Mesodermal cell (in vitro differentiated cells): ENCODE measurements around the gene FAM118A.
"Not testable (repeated sequence)": the region's sequence is repeated elsewhere in the genome, so short reads cannot be mapped to it uniquely, and the experiment has no call there.

Experiments
- H3K27ac ChIP-seq: 2 replicates; pipeline ENCODE4 v1.7.0; 2013; ENCODE audit warnings: mild to moderate bottlenecking, low read depth, low read length, moderate library complexity; ENCODE audit not compliant: severe bottlenecking
- H3K36me3 ChIP-seq: 2 replicates; pipeline ENCODE4 v1.7.1; 2013; ENCODE audit warnings: mild to moderate bottlenecking, low read length, moderate library complexity; ENCODE audit not compliant: control insufficient read depth, insufficient read depth
- H3K4me1 ChIP-seq: one replicate; pipeline ENCODE4 v1.7.1; 2013; ENCODE audit warnings: mild to moderate bottlenecking, low read length; ENCODE audit not compliant: insufficient read depth, control insufficient read depth, poor library complexity, severe bottlenecking
- H3K4me3 ChIP-seq: 2 replicates; pipeline ENCODE4 v1.7.0; 2013; ENCODE audit warnings: low read length, control low read depth, mild to moderate bottlenecking; ENCODE audit not compliant: insufficient read depth, poor library complexity, severe bottlenecking; ENCODE audit errors: extremely low read depth
- H3K9me3 ChIP-seq: 2 replicates; pipeline ENCODE4 v1.7.1; 2013; ENCODE audit warnings: mild to moderate bottlenecking, low read length, moderate library complexity; ENCODE audit not compliant: control insufficient read depth
- WGBS, 2 experiments: methylation state at CpG; one replicate each; pipeline ENCODE4 v1.1.5; 2013; ENCODE audit warnings: missing lambda C conversion rate in 2 of 2; ENCODE audit not compliant: insufficient coverage in 2 of 2; 5-methylcytosine and 5-hydroxymethylcytosine counted together

The FAM118A gene

GRCh38 chr22:45285263-45286058 is 24.3 kb upstream of the FAM118A start:
- Histone ChIP-seq H3K9me3 (no peaks in the 10 kb centered on the region), H3K36me3 (no peaks in the 10 kb centered on the region), H3K4me1 (peaks cover 9% of the 10 kb centered on the region), H3K27ac (no peak overlapping the region), H3K4me3 (peak overlapping the region; percentile 16)
- WGBS, 2 experiments = 33 to 41% methylated on average over 11 to 14 of the region's 16 CpGs

- H3K4me1 ChIP-seq = peaks cover 9% of the 10 kb centered on the region
- WGBS, 2 experiments = 84 to 86% methylated on average over 11 to 12 of the region's 12 CpGs
Observed at GRCh38 chr22:45286854-45287551, 22.7 kb upstream of the FAM118A start.

GRCh38 chr22:45290410-45290936 is 19.3 kb upstream of the FAM118A start:
- H3K4me3 ChIP-seq = no peak overlapping the region
- no peaks in the 10 kb centered on the region for H3K9me3 ChIP-seq
- peaks cover under 1% of the 10 kb centered on the region for H3K4me1 ChIP-seq
- no peak overlapping the region for H3K27ac ChIP-seq
- WGBS, 2 experiments = 35 to 43% methylated on average over 18 of the region's 18 CpGs
- no peaks in the 10 kb centered on the region for H3K36me3 ChIP-seq

More at GRCh38 chr22:45286854-45287551, 22.7 kb upstream of the FAM118A start:
- Histone ChIP-seq H3K36me3 (no peaks in the 10 kb centered on the region), H3K27ac (no peak overlapping the region), H3K4me3 (no peak overlapping the region), H3K9me3 (no peaks in the 10 kb centered on the region)

GRCh38 chr22:45291061-45291930 is 18.4 kb upstream of the FAM118A start:
- Histone ChIP-seq H3K4me3 (no peak overlapping the region), H3K4me1 (no peaks in the 10 kb centered on the region), H3K9me3 (no peaks in the 10 kb centered on the region), H3K36me3 (no peaks in the 10 kb centered on the region), H3K27ac (no peak overlapping the region)
- WGBS, 2 experiments = 89 to 96% methylated on average over 4 to 5 of the region's 8 CpGs

GRCh38 chr22:45291931-45292290 is 17.8 kb upstream of the FAM118A start:
- no peaks in the 10 kb centered on the region for H3K4me1 ChIP-seq
- no peak overlapping the region for H3K4me3 ChIP-seq
- H3K9me3 ChIP-seq = no peaks in the 10 kb centered on the region
- no peak overlapping the region for H3K27ac ChIP-seq
- H3K36me3 ChIP-seq = no peaks in the 10 kb centered on the region
- 94 to 97% methylated on average over 6 to 9 of the region's 9 CpGs for WGBS, 2 experiments

GRCh38 chr22:45292731-45293442 is 16.8 kb upstream of the FAM118A start:
- WGBS, 2 experiments = 85 to 88% methylated on average over 16 to 20 of the region's 23 CpGs
- Histone ChIP-seq H3K4me1 (no peaks in the 10 kb centered on the region), H3K9me3 (no peaks in the 10 kb centered on the region), H3K4me3 (no peak overlapping the region), H3K36me3 (no peaks in the 10 kb centered on the region), H3K27ac (no peak overlapping the region)

GRCh38 chr22:45294030-45294429 is 15.7 kb upstream of the FAM118A start:
- no peaks in the 10 kb centered on the region for H3K36me3 ChIP-seq
- peaks cover 2% of the 10 kb centered on the region for H3K4me1 ChIP-seq
- no peak overlapping the region for H3K27ac ChIP-seq
- no peak overlapping the region for H3K4me3 ChIP-seq
- WGBS, 2 experiments = 72 to 92% methylated on average over 2 to 4 of the region's 6 CpGs
- H3K9me3 ChIP-seq = no peaks in the 10 kb centered on the region

GRCh38 chr22:45295004-45295403 is 14.7 kb upstream of the FAM118A start:
- H3K36me3 ChIP-seq, H3K4me1 ChIP-seq, H3K27ac ChIP-seq, H3K9me3 ChIP-seq, H3K4me3 ChIP-seq: not testable (repeated sequence)
- WGBS, 2 experiments = 90 to 96% methylated on average over 5 of the region's 6 CpGs

GRCh38 chr22:45295492-45295891 is 14.2 kb upstream of the FAM118A start:
- Histone ChIP-seq H3K27ac (no peak overlapping the region), H3K4me1 (peaks cover 3% of the 10 kb centered on the region), H3K9me3 (no peaks in the 10 kb centered on the region), H3K4me3 (no peak overlapping the region), H3K36me3 (no peaks in the 10 kb centered on the region)
- 83 to 86% methylated on average over 8 to 9 of the region's 9 CpGs for WGBS, 2 experiments
